CD4-positive, alpha-beta T cell treated with Interferon gamma for 1 hour (primary cell): ENCODE data around the gene PSMD13.

ENCODE experiments used
- DNase-seq: peaks from one replicate; pipeline ENCODE4 v3.0.0-alpha.2; 2020

The PSMD13 gene

DNA sequence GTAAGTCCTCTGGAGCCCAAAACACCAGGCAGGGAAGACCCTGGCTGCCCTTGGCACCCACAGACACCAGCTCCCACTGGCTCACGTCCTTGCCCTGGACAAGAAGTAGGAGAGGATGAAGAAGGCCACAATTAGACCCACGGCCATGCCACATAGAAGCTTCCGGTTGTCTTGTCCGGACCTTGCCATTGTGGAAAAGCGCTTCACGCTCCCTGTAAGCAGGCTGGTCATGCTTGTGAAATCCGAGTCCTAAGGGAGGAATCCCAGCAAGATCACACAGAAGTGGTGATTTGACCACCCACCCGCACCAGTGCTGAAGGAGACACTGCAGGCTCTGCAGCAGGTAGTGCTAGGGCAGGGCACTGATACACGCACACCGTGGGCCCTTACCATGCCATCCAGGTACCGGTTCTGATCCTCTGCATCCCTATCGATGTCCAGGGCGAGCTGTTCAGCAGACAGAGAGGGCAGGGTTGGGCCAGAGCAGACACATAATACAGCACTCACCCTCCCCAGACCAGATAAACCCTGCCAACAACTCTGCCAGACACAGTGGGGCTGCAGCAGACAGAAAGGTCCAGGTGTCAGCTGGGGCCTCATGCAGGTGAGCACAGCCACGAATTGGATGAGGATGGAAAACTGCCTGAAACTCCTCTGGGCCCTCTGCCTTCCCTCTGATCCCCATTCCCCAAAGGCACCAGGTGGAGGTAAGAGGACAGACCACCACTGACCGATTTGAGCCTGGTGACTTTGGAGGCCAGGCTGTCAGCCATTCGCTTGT is 31.4 kb upstream of the PSMD13 start:
- no peak for DNase-seq

GRCh38 chr11:206002-206384 is 30.8 kb upstream of the PSMD13 start:
- no peak for DNase-seq

- peak; percentile 16 for DNase-seq
Observed at GRCh38 chr11:206526-207207, 30.1 kb upstream of the PSMD13 start.

DNA sequence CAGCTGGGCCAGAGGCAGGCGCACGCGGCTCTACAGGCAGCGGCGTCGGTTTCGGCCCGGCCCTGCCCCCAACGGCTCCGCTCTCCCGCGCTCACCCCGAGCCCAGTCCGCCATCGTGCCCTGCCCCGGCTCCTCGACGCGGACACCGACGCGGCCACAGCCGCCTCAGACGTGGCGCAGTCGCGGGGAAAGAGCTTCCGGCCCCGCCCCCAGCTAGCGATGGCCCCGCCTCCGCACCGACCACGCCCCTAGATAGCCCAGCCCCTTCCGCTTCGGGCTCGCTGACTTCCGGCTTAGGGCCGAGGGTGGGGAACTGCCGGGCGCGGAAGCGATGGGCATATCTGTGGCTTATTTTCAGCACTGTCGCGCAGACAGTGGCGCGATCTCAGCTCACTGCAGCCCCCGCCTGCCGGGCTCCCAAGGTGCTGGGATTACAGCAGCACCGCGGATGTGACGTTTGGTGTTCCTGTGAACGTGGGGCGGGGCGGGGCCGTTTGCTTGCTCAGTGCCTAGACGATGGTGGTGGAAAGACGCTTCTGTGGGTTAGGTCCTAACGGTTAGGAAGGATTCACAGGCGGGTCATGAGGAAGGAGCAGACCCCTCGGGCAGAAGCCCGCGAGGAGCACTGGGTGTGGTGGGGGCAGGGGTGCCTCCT is 29.4 kb upstream of the PSMD13 start, which contains the start of the genes BET1L and RIC8A:
TSS of gene BET1L (minus strand) at position 192 of the 655 bp plus-strand sequence. CDS start at position 114, 78 bp downstream.
TSS of gene RIC8A (plus strand) at position 501 of the 655 bp plus-strand sequence. CDS start 1,147 bp downstream, outside the sequence.
- peak; percentile 99 for DNase-seq

DNA sequence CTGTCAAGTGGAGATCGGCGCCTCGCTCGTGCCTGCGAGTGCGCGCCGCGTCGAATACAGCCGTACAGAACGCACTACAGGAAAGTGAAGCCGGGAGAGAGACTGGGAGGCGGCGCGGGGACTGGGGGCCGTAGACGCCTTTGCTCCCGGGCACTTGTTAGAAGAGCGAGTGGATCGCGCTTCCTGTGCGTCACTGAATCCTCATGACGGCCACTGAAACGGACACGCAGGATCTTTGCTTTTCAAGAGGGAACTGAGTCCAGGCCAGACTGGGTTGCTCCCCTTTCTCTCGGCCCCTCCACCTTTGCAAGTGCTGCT is 29.0 kb upstream of the PSMD13 start:
- DNase-seq: peak; percentile 53

DNA sequence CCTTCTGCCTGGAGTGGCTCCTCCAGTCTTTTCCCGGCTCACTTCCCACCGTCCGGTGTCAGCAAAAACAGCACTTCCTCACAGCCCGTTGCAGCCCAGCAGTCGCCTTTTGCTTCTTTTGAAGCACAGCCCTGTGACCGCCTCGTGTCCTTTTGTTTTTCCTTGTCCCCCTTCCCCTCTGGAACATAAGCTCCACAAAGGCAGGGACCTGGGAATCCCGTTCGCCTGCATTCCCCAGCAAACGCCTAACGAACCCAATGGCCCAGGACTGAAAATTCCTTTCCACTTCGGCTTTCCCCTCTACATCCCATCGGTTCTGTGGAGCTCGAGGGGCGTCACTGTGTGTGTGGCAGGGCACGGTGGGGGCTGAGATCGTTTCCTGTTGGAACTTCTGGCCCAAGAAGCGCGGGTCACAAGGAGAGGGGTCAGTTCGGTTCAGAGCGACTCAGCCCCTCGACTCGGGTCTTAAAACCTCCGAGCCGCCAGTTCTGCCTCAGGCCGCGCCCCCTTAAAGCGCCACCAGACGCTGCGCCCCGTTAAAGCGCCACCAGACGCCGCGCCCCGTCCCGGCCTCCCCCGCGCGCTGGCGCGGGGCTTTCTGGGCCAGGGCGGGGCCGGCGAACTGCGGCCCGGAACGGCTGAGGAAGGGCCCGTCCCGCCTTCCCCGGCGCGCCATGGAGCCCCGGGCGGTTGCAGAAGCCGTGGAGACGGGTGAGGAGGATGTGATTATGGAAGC is 28.4 kb upstream of the PSMD13 start:
- peak; percentile 82 for DNase-seq

- no peak for DNase-seq
Observed at GRCh38 chr11:208917-209260, 27.9 kb upstream of the PSMD13 start.

- DNase-seq: no peak
Observed at GRCh38 chr11:209275-210121, 27.3 kb upstream of the PSMD13 start.

- no peak for DNase-seq
Observed at GRCh38 chr11:210122-210802, 26.5 kb upstream of the PSMD13 start.

DNA sequence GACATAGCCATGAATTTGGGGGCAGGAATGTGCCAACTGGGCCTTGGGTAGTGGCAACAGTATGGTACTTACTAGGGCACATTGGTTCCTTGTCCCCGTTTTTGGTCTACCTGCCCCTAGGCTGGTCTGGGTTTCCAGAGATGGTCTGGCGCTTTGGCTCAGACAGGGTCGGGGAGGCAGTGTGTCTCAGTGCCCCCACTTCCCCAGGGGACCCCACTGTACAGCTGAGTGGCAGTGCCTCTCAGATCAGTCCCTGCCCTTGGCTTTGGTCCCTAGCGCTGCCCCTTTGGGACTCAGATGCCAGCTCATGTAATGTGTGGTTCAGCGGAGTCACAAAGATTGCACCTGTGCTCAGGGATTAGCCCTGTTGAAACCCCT is 26.0 kb upstream of the PSMD13 start:
- DNase-seq: no peak

DNA sequence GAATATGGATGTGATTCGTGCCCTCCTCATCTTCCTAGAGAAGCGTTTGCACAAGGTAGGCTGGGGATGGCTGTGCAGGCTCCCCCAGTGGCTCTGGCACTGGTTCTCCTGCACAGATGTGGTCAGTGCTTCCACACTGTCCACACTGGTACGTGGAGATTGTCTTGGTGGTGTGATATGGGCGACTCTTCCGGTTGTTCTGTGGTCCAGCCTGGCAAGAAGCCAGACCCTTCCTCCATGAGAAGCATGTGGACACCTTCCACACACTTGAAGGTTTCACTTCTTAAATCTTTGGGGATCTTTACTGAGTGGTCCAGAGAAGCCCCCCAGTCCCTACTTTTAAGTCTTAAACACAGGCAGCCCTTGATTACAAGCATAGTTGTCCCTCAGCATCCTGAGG is 25.5 kb upstream of the PSMD13 start:
- DNase-seq: no peak

- no peak for DNase-seq
Observed at GRCh38 chr11:211741-212140, 25.0 kb upstream of the PSMD13 start.

DNA sequence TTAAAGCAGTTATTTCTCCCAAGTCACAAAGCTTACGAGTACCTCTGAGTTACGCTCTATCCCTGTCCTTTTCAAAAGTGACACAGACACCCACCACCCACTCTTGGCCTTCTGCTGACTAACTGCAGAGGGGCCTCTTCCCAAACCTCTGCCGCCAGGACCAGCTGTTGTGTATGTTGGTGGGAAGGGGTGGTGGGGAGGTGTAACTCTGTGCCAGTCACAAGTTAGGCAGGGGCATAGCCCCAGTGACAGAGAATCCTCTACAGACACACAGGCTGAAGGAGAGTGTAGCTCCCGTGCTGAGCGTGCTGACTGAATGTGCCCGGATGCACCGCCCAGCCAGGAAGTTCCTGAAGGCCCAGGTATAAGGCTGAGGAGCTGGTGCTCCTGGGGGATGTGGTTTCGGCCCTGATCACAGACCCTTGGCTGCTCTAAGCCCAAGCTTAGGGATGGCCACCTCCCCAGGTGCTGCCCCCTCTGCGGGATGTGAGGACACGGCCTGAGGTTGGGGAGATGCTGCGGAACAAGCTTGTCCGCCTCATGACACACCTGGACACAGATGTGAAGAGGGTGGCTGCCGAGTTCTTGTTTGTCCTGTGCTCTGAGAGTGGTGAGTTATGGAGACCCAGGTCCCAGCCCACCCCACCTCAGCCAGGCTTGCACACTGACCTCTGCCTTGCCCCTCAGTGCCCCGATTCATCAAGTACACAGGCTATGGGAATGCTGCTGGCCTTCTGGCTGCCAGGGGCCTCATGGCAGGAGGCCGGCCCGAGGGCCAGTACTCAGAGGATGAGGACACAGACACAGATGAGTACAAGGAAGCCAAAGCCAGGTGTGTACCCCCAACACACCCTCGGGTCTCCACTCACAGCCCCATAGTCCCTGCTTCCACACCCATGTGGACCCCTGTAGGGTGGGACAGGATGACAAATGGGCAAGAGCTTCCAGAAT is 24.4 kb upstream of the PSMD13 start:
- DNase-seq: no peak

DNA sequence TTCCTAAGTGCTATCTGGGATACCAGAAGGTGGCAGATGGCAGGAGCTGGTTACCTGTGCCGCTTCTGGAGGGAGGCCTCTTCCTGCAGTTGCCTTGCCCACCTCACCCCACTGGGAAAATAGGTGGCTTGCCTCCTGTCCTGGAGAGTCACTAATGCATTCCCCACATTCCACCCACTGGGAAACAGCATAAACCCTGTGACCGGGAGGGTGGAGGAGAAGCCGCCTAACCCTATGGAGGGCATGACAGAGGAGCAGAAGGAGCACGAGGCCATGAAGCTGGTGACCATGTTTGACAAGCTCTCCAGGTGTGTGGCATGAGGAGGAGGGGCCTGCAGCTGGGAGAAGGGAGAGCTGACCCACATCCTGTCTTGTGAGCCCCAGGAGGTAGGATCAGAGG is 23.7 kb upstream of the PSMD13 start:
- DNase-seq: no peak

DNA sequence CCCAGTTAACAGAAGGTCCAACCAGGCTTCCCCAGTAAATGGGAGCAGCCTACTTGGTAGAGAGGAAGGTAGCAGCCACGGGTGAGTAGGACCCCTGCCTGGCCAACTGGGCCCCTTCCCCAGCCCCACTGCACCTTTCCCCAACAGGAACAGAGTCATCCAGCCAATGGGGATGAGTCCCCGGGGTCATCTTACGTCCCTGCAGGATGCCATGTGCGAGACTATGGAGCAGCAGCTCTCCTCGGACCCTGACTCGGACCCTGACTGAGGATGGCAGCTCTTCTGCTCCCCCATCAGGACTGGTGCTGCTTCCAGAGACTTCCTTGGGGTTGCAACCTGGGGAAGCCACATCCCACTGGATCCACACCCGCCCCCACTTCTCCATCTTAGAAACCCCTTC is 22.7 kb upstream of the PSMD13 start:
- no peak for DNase-seq

GRCh38 chr11:215581-216037 is 21.2 kb upstream of the PSMD13 start:
- no peak for DNase-seq

- DNase-seq: no peak
Observed at GRCh38 chr11:216081-216974, 20.4 kb upstream of the PSMD13 start.

DNA sequence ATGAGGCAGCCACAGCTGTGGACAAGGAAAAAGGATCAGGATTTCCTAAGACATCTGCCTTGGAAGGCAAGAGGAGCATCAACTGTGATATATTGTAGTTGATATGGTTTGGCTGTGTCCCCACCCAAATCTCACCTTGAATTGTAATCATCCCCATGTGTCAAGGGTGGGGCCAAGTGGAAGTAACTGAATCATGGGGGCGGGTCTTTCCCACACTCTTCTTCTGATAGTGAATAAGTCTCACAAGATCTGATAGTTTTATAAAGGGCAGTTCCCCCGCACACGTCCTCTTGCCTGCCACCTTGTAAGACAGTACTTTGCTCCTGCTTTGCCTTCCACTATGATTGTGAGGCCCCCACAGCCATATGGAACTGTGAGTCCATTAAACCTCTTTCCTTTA is 19.1 kb upstream of the PSMD13 start:
- DNase-seq: no peak

- DNase-seq: no peak
Observed at GRCh38 chr11:218815-219593, 17.8 kb upstream of the PSMD13 start.
